ENCODE data around the gene VPS16. TPM values are rescaled to one million over a fixed set of nuclear protein-coding genes. Genes with fewer than 3 reads are reported as not detected.

VPS16 gene
- total RNA-seq, 1 experiment from 2014 or later = 46.6 TPM

- H3K36me3 Mint-ChIP-seq (ENCODE audit: insufficient read depth, unreplicated experiment) = peaks cover 24% of the 10 kb centered on the region
- Histone ChIP-seq H3K27me3 (replicated peaks; ENCODE audit: control insufficient read depth, insufficient read depth, low read length) (no peaks in the 10 kb centered on the region), H3K9me3 (no peaks in the 10 kb centered on the region), H3K4me1 (peaks cover 8% of the 10 kb centered on the region; the same call in 1 of the 2 replicates), H3K4me3 (ENCODE audit: low read depth, low read length) (peak overlapping the region; percentile 91), H3K36me3 (ENCODE audit: control insufficient read depth, insufficient read depth, low read length) (peaks cover 4% of the 10 kb centered on the region)
- TSS peak; percentile 43 for BruUV-seq (replicated peaks)
- TF ChIP-seq, protein P1, sequence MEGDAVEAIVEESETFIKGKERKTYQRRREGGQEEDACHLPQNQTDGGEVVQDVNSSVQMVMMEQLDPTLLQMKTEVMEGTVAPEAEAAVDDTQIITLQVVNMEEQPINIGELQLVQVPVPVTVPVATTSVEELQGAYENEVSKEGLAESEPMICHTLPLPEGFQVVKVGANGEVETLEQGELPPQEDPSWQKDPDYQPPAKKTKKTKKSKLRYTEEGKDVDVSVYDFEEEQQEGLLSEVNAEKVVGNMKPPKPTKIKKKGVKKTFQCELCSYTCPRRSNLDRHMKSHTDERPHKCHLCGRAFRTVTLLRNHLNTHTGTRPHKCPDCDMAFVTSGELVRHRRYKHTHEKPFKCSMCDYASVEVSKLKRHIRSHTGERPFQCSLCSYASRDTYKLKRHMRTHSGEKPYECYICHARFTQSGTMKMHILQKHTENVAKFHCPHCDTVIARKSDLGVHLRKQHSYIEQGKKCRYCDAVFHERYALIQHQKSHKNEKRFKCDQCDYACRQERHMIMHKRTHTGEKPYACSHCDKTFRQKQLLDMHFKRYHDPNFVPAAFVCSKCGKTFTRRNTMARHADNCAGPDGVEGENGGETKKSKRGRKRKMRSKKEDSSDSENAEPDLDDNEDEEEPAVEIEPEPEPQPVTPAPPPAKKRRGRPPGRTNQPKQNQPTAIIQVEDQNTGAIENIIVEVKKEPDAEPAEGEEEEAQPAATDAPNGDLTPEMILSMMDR (IDR thresholded peaks at IDR 0.05; ENCODE audit: insufficient read depth in 1 of 2, low read depth in 1 of 2, low read length in 1 of 2, severe bottlenecking in 1 of 2, unreplicated experiment in 1 of 2) = no peak
- H3K4me1 Mint-ChIP-seq (ENCODE audit: low read depth, unreplicated experiment) = peaks cover 7% of the 10 kb centered on the region
- intact Hi-C loops (cut with micrococcal nuclease; ENCODE audit: unreplicated experiment) = no loop called here
- H3K27ac Mint-ChIP-seq (ENCODE audit: unreplicated experiment) = peak overlapping the region; percentile 97
- no peaks in the 10 kb centered on the region for H3K9me3 Mint-ChIP-seq (ENCODE audit: unreplicated experiment)
- no peak for DNase-seq
- CTCF ChIA-PET = no interaction called here
- POLR2A ChIA-PET = interaction anchor here (0.5 to 0.7 kb wide), 3 partner anchors 10 to 944 kb away, joined by 3 to 4 read pairs (median 3); partner anchors contain the start of gene PTPRA
- H3K4me3 Mint-ChIP-seq (ENCODE audit: unreplicated experiment) = peak overlapping the region; percentile 89
- H3K27me3 Mint-ChIP-seq (ENCODE audit: insufficient read depth, unreplicated experiment) = no peaks in the 10 kb centered on the region
These were observed 1.5 kb upstream of the VPS16 start for GRCh38 chr20:2838847-2839671.

- Mint-ChIP-seq H3K4me3 (ENCODE audit: unreplicated experiment) (peak overlapping the region; percentile 89), H3K4me1 (ENCODE audit: low read depth, unreplicated experiment) (peaks cover 7% of the 10 kb centered on the region), H3K36me3 (ENCODE audit: insufficient read depth, unreplicated experiment) (peaks cover 24% of the 10 kb centered on the region), H3K27ac (ENCODE audit: unreplicated experiment) (peak overlapping the region; percentile 97), H3K27me3 (ENCODE audit: insufficient read depth, unreplicated experiment) (no peaks in the 10 kb centered on the region), H3K9me3 (ENCODE audit: unreplicated experiment) (no peaks in the 10 kb centered on the region)
- ChIA-PET POLR2A (interaction anchor here (0.7 kb wide), 1 partner anchor 9 kb away, joined by 3 read pairs; no protein-coding TSS in a partner anchor), CTCF (no interaction called here)
- DNase-seq = no peak
- peak overlapping the region; percentile 91 for H3K4me3 ChIP-seq (ENCODE audit: low read depth, low read length)
- no TSS peak for BruUV-seq (replicated peaks)
- intact Hi-C loops (cut with micrococcal nuclease; ENCODE audit: unreplicated experiment) = loop anchor here (1.0 kb wide), 1 partner anchor 34 kb away; the partner anchor contains the start of gene PTPRA
- H3K9me3 ChIP-seq = no peaks in the 10 kb centered on the region
- TF ChIP-seq, protein P1 (IDR thresholded peaks at IDR 0.05; ENCODE audit: insufficient read depth in 1 of 2, low read depth in 1 of 2, low read length in 1 of 2, severe bottlenecking in 1 of 2, unreplicated experiment in 1 of 2) = no peak
- peaks cover 4% of the 10 kb centered on the region for H3K36me3 ChIP-seq (ENCODE audit: control insufficient read depth, insufficient read depth, low read length)
- H3K4me1 ChIP-seq = peaks cover 8% of the 10 kb centered on the region; the same call in 1 of the 2 replicates
- H3K27me3 ChIP-seq (replicated peaks; ENCODE audit: control insufficient read depth, insufficient read depth, low read length) = no peaks in the 10 kb centered on the region
These were observed 810 bp upstream of the VPS16 start for GRCh38 chr20:2839732-2840137.

GRCh38 chr20:2840967-2841531 lies 504 bp downstream of the VPS16 start:
- H3K4me1 Mint-ChIP-seq (ENCODE audit: low read depth, unreplicated experiment) = peaks cover 7% of the 10 kb centered on the region
- ChIA-PET CTCF (interaction anchor here (1.2 kb wide), 1 partner anchor 11 kb away, joined by 3 read pairs; no protein-coding TSS in a partner anchor), POLR2A (interaction anchor here (0.6 kb wide), 2 partner anchors 19 to 315 kb away, joined by 3 to 4 read pairs; no protein-coding TSS in a partner anchor)
- peak overlapping the region; percentile 89 for H3K4me3 Mint-ChIP-seq (ENCODE audit: unreplicated experiment)
- peaks cover 24% of the 10 kb centered on the region for H3K36me3 Mint-ChIP-seq (ENCODE audit: insufficient read depth, unreplicated experiment)
- TSS peak; percentile 81 for BruUV-seq (replicated peaks)
- H3K9me3 ChIP-seq = no peaks in the 10 kb centered on the region
- no peaks in the 10 kb centered on the region for H3K9me3 Mint-ChIP-seq (ENCODE audit: unreplicated experiment)
- TF ChIP-seq, protein P1 (IDR thresholded peaks at IDR 0.05; ENCODE audit: insufficient read depth in 1 of 2, low read depth in 1 of 2, low read length in 1 of 2, severe bottlenecking in 1 of 2, unreplicated experiment in 1 of 2) = no peak
- peaks cover 3% of the 10 kb centered on the region; the same call in 1 of the 2 replicates for H3K36me3 ChIP-seq (ENCODE audit: control insufficient read depth, insufficient read depth, low read length)
- peak overlapping the region; percentile 91 for H3K4me3 ChIP-seq (ENCODE audit: low read depth, low read length)
- no peaks in the 10 kb centered on the region for H3K27me3 ChIP-seq (replicated peaks; ENCODE audit: control insufficient read depth, insufficient read depth, low read length)
- H3K4me1 ChIP-seq = peaks cover 8% of the 10 kb centered on the region; the same call in 1 of the 2 replicates
- intact Hi-C loops (cut with micrococcal nuclease; ENCODE audit: unreplicated experiment) = loop anchor here (1.0 kb wide), 1 partner anchor 32 kb away; the partner anchor contains the start of gene PTPRA
- peak overlapping the region; percentile 56 for H3K27ac Mint-ChIP-seq (ENCODE audit: unreplicated experiment)
- peak; percentile 75 to 77 for DNase-seq
- H3K27me3 Mint-ChIP-seq (ENCODE audit: insufficient read depth, unreplicated experiment) = no peaks in the 10 kb centered on the region
